ENCODE measurements around the gene NME3. TPM values are rescaled to one million over a fixed set of nuclear protein-coding genes. Genes with fewer than 3 reads are reported as not detected.

The NME3 gene
- total and polyA plus RNA-seq, 9 of the 15 experiments (the other 6 are each of a cell fraction or from before 2014, with no cell fraction given) = 0.68 to 76.3 (median 11.5) TPM

DNA sequence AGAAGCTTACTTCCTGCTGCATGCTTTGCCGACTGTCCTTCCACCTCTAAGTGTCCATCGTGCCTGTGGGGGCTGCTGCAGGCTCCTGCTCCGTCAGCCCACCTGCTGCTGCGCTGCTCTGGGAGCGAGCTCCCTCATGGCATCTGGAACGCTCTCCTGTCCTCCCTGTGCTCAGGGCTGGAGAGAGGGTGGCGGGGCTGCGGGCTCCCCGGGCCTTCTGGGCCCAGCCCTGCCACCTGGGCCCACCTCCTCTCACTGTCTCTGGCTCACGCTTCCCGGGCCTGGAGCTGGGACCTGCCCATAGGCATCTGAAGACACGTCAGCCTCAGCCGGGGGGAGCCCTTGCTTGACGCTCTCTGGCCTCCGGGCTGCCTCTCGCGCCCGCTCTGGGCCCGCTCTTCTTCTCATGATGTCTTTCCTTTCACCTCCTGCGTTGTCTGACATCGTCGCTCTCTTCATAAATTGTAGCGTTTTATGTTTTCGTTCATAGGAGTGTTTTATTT lies 27.0 kb downstream of the NME3 start:
- ATAC-seq (no peak), FAIRE-seq (no peak), DNase-seq (ENCODE audit: extremely low read depth in 1 of 4, low spot score in 3 of 4) (no peak)
- Histone ChIP-seq H3K4me1 (replicated peaks in 1 of 2; ENCODE audit: control insufficient read depth in 2 of 2, insufficient read depth in 2 of 2, low read length in 2 of 2) (peaks cover 0 to 36% of the 10 kb centered on the region in 2 experiments; a peak in 2 of 5 replicates), H3K4me2 (ENCODE audit: insufficient read depth, low read length) (no peak overlapping the region), H3K27ac (ENCODE audit: extremely low read depth, low read depth, low read length) (no peak overlapping the region), H3K27me3 (ENCODE audit: control insufficient read depth in 2 of 2, insufficient read depth in 2 of 2, low read length in 2 of 2) (no peaks in the 10 kb centered on the region; a peak in 1 of 5 replicates), H4K20me1 (replicated peaks; ENCODE audit: control insufficient read depth, insufficient read depth, low read length) (no peaks in the 10 kb centered on the region), H3K9me3 (replicated peaks; ENCODE audit: control insufficient read depth, insufficient read depth, low read depth, low read length) (peaks cover 5% of the 10 kb centered on the region; the same call in 1 of the 2 replicates), H3K79me2 (ENCODE audit: control insufficient read depth, insufficient read depth, low read length) (no peaks in the 10 kb centered on the region), H3K36me3 (ENCODE audit: control insufficient read depth, insufficient read depth, low read length) (peaks cover 38% of the 10 kb centered on the region; the same call in 1 of the 3 replicates), H3K4me3 (no peak overlapping the region), H3K9me1 (ENCODE audit: control insufficient read depth, insufficient read depth, low read length) (peaks cover 1% of the 10 kb centered on the region), H3K9ac (ENCODE audit: insufficient read depth in 1 of 2, low read depth in 2 of 2, low read length in 2 of 2) (peak overlapping the region in 1 of 2 experiments; percentile 48; a peak in 1 of 4 replicates), H2AFZ (ENCODE audit: low read depth, low read length) (no peak overlapping the region)
- POLR2A ChIA-PET = interaction anchor here (1.3 kb wide), 1 partner anchor 23 kb away, joined by 3 read pairs; no protein-coding TSS in a partner anchor
- WGBS (ENCODE audit: insufficient coverage, low coverage, missing lambda C conversion rate) = 89% methylated on average over 20 of the region's 24 CpGs
- CTCF ChIA-PET (ENCODE audit: low intra/inter-chr PET ratio) = no interaction called here
- TF ChIP-seq HDAC8 (tag; IDR thresholded peaks at IDR 0.05) (no peak), RBM22 (IDR thresholded peaks at IDR 0.05; ENCODE audit: low read depth, low read length, poor library complexity, severe bottlenecking) (peak; percentile 39)
- in situ Hi-C loops (cut with MboI) = no loop called here
- intact Hi-C loops (cut with micrococcal nuclease) = no loop called here
- no TSS peak for BruUV-seq (replicated peaks)

- CTCF ChIA-PET (ENCODE audit: low intra/inter-chr PET ratio) = no interaction called here
- 91% methylated on average over 28 of the region's 32 CpGs for WGBS (ENCODE audit: insufficient coverage, low coverage, missing lambda C conversion rate)
- BruUV-seq (replicated peaks) = no TSS peak
- peaks cover 0 to 43% of the 10 kb centered on the region in 2 experiments; a peak in 2 of 5 replicates for H3K4me1 ChIP-seq (replicated peaks in 1 of 2; ENCODE audit: control insufficient read depth in 2 of 2, insufficient read depth in 2 of 2, low read length in 2 of 2)
- no peaks in the 10 kb centered on the region for H3K9me1 ChIP-seq (ENCODE audit: control insufficient read depth, insufficient read depth, low read length)
- no peaks in the 10 kb centered on the region for H3K79me2 ChIP-seq (ENCODE audit: control insufficient read depth, insufficient read depth, low read length)
- in situ Hi-C loops (cut with MboI) = no loop called here
- H2AFZ ChIP-seq (ENCODE audit: low read depth, low read length) = no peak overlapping the region
- H3K4me2 ChIP-seq (ENCODE audit: insufficient read depth, low read length) = no peak overlapping the region
- peak overlapping the region in 1 of 2 experiments; percentile 48; a peak in 1 of 4 replicates for H3K9ac ChIP-seq (ENCODE audit: insufficient read depth in 1 of 2, low read depth in 2 of 2, low read length in 2 of 2)
- peaks cover 31% of the 10 kb centered on the region; the same call in 1 of the 3 replicates for H3K36me3 ChIP-seq (ENCODE audit: control insufficient read depth, insufficient read depth, low read length)
- ATAC-seq = no peak
- no peaks in the 10 kb centered on the region; a peak in 1 of 5 replicates for H3K27me3 ChIP-seq (ENCODE audit: control insufficient read depth in 2 of 2, insufficient read depth in 2 of 2, low read length in 2 of 2)
- no peaks in the 10 kb centered on the region for H4K20me1 ChIP-seq (replicated peaks; ENCODE audit: control insufficient read depth, insufficient read depth, low read length)
- FAIRE-seq = no peak
- H3K4me3 ChIP-seq = no peak overlapping the region
- intact Hi-C loops (cut with micrococcal nuclease) = no loop called here
- no peak overlapping the region for H3K27ac ChIP-seq (ENCODE audit: extremely low read depth, low read depth, low read length)
- POLR2A ChIA-PET = interaction anchor here (0.6 to 1.3 kb wide), 5 partner anchors 10 to 272 kb away, joined by 3 to 4 read pairs (median 3); no protein-coding TSS in a partner anchor
- H3K9me3 ChIP-seq (replicated peaks; ENCODE audit: control insufficient read depth, insufficient read depth, low read depth, low read length) = peaks cover 9% of the 10 kb centered on the region
- no peak for DNase-seq (ENCODE audit: extremely low read depth in 1 of 4, low spot score in 3 of 4)
- TF ChIP-seq CHD1 (IDR thresholded peaks at IDR 0.05; ENCODE audit: low read length) (no peak), CAMTA2 (CRISPR knock-in tag; conservative IDR thresholded peaks at IDR 0.05) (no peak), PTTG1 (tag; IDR thresholded peaks at IDR 0.05; ENCODE audit: low read depth) (no peak), ZFP30 (CRISPR knock-in tag; IDR thresholded peaks at IDR 0.05; ENCODE audit: borderline replicate concordance) (no peak), CEBPB (tag; IDR thresholded peaks at IDR 0.05) (no peak), GMEB1 (CRISPR knock-in tag; IDR thresholded peaks at IDR 0.05) (no peak), KLF1 (tag; IDR thresholded peaks at IDR 0.05) (no peak)
- TF ChIP-seq, protein P1, sequence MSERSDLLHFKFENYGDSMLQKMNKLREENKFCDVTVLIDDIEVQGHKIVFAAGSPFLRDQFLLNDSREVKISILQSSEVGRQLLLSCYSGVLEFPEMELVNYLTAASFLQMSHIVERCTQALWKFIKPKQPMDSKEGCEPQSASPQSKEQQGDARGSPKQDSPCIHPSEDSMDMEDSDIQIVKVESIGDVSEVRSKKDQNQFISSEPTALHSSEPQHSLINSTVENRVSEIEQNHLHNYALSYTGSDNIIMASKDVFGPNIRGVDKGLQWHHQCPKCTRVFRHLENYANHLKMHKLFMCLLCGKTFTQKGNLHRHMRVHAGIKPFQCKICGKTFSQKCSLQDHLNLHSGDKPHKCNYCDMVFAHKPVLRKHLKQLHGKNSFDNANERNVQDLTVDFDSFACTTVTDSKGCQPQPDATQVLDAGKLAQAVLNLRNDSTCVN (CRISPR knock-in tag; IDR thresholded peaks at IDR 0.05) = no peak
Measured at GRCh38 chr16:1743376-1744337, 27.7 kb downstream of the NME3 start.
